ENCODE data around the gene STARD3.

The STARD3 gene

DNA sequence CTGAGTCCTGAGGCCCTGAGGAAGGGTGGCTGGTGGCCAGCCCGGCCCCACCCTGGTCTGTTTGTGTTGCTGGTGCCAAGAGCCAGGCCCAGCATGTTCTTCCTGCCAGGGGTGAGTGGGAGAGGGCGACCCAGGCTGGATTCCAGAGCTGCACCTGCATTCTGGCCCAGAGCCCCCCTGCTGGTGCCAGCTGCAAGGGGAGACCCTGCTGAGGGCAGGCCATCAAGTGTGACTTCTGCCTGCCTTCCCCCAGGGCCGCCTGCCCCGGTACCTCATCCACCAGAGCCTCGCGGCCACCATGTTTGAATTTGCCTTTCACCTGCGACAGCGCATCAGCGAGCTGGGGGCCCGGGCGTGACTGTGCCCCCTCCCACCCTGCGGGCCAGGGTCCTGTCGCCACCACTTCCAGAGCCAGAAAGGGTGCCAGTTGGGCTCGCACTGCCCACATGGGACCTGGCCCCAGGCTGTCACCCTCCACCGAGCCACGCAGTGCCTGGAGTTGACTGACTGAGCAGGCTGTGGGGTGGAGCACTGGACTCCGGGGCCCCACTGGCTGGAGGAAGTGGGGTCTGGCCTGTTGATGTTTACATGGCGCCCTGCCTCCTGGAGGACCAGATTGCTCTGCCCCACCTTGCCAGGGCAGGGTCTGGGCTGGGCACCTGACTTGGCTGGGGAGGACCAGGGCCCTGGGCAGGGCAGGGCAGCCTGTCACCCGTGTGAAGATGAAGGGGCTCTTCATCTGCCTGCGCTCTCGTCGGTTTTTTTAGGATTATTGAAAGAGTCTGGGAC, 25.8 kb downstream of the STARD3 start:
- DNase-seq (ENCODE audit: low read depth), result no peak
- in situ Hi-C loops (cut with HindIII; ENCODE audit: low sequenced_read_pairs), result no loop called here
- TF ChIP-seq, protein P1, sequence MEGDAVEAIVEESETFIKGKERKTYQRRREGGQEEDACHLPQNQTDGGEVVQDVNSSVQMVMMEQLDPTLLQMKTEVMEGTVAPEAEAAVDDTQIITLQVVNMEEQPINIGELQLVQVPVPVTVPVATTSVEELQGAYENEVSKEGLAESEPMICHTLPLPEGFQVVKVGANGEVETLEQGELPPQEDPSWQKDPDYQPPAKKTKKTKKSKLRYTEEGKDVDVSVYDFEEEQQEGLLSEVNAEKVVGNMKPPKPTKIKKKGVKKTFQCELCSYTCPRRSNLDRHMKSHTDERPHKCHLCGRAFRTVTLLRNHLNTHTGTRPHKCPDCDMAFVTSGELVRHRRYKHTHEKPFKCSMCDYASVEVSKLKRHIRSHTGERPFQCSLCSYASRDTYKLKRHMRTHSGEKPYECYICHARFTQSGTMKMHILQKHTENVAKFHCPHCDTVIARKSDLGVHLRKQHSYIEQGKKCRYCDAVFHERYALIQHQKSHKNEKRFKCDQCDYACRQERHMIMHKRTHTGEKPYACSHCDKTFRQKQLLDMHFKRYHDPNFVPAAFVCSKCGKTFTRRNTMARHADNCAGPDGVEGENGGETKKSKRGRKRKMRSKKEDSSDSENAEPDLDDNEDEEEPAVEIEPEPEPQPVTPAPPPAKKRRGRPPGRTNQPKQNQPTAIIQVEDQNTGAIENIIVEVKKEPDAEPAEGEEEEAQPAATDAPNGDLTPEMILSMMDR (IDR thresholded peaks at IDR 0.05; ENCODE audit: low read depth, low read length, missing control alignments), result no peak
- H3K4me3 ChIP-seq (ENCODE audit: low read depth, low read length), result no peak overlapping the region

DNA sequence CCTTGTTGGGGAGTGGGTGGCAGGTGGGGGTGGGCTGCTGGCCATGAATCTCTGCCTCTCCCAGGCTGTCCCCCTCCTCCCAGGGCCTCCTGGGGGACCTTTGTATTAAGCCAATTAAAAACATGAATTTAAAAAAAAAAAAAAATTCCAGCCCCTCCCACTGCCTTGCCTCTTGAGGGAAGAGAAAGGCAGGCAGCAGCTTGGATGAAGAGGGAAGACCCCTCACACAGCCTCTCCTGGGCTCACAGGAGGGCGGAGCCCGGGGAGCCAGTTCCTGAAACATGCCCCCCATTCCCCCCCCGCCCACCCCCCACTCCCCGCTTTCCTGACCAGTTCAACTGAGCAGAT, 26.4 kb downstream of the STARD3 start:
- no peak for DNase-seq (ENCODE audit: low read depth)
- TF ChIP-seq, protein P1 (IDR thresholded peaks at IDR 0.05; ENCODE audit: low read depth, low read length, missing control alignments), result no peak
- in situ Hi-C loops (cut with HindIII; ENCODE audit: low sequenced_read_pairs), result no loop called here
- no peak overlapping the region for H3K4me3 ChIP-seq (ENCODE audit: low read depth, low read length)

DNA sequence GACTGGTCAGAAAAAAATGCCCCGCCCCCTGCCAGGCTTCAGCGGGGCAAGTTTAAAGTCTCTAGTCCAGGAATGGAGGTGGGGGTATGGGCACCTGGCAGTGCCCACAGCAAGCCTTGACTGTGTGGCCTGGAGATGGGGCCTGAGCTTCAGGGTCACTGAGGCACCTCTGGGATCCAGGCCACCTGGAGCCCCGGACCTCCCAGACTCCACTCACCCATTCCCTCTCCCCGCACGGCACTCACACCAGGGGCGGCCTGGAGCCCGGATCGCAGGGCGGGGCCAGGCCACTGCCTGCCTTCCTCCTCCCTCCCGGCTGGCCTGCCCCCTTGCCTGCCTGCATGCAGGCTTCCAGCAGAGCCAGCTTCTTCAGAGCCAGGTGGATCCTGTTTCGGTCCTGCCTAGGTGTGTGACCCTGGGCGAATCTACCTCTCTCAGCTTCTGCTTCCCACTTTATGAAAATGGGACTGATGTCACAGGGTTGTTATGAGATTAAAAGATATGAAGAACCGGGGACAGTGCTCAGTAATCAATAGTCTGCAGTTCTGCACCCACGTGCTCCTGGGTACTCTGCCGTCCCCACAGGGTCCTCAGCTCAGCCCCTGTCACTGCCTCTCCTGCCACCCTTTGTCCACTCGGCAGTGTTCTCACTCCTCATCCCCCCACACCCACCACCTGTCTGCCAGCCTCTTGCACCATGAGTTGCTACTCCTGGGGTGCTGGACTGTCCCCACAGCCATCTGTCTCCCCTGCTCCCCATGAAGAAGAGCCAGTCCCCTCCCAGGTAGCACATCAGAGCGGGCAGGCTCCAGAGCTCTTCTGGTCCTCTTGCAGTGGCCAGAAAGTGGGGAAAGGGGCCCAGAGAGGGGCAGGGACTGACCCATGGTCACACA, 27.0 kb downstream of the STARD3 start:
- TF ChIP-seq, protein P1 (IDR thresholded peaks at IDR 0.05; ENCODE audit: low read depth, low read length, missing control alignments), result no peak
- DNase-seq (ENCODE audit: low read depth), result no peak
- in situ Hi-C loops (cut with HindIII; ENCODE audit: low sequenced_read_pairs), result no loop called here
- no peak overlapping the region for H3K4me3 ChIP-seq (ENCODE audit: low read depth, low read length)

DNA sequence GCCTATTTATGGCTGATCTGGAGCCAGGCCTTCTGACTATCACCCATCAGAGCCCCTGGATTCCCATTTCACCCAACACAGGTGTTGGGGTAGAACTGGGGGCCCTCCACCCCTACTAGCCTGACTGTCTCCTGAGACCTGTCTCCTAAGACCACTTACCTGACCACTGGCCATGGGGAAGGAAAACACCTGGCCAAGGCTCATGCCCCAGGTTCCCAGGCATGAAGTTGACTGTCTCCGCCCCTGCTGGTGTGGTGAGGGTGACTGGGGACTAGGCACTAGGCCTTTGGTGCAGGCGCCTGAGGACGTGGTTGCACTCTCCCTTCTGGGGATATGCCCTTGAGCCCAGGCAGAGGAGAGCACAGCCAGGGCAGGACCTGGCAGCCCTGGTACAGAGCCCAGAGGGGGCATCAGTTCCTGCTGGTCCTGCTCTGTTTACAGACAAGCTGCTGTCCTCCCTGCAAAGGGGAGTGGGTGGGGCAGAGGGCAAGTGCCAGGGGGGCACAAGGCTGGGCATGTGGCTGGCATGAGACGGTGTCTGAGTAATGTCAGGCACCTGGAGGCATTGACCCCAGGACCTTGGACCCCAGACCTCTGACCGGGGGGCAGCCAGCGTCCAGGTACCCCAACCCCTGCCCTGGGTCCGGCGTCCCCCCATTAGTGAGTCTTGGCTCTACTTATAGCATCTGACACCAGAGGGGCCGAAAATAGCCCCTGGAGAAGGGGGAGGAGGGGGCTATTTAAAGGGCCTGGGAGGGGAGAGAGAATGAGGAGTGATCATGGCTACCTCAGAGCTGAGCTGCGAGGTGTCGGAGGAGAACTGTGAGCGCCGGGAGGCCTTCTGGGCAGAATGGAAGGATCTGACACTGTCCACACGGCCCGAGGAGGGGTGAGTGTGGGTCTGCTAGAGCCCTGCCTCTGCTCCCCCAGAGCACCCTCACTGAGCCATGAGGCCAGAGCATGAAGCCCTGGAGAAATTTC, 27.9 kb downstream of the STARD3 start, which contains the start of gene TCAP:
TCAP (plus strand) TSS at position 769 of the 981 bp plus-strand sequence; CDS start at position 780, 11 bp downstream.
- in situ Hi-C loops (cut with HindIII; ENCODE audit: low sequenced_read_pairs), result no loop called here
- DNase-seq (ENCODE audit: low read depth), result no peak
- TF ChIP-seq, protein P1 (IDR thresholded peaks at IDR 0.05; ENCODE audit: low read depth, low read length, missing control alignments), result no peak
- H3K4me3 ChIP-seq (ENCODE audit: low read depth, low read length), result no peak within 1 kb of the TSS

DNA sequence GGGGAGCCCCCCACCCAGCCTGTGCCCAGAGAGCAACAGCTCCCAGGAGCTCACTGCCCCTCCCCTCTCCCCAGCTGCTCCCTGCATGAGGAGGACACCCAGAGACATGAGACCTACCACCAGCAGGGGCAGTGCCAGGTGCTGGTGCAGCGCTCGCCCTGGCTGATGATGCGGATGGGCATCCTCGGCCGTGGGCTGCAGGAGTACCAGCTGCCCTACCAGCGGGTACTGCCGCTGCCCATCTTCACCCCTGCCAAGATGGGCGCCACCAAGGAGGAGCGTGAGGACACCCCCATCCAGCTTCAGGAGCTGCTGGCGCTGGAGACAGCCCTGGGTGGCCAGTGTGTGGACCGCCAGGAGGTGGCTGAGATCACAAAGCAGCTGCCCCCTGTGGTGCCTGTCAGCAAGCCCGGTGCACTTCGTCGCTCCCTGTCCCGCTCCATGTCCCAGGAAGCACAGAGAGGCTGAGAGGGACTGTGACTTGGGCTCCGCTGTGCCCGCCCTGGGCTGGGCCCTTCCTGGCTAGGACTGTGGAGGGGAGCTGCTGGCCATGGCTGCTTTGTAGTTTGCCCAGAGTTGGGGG, 28.8 kb downstream of the STARD3 start:
- H3K4me3 ChIP-seq (ENCODE audit: low read depth, low read length), result no peak overlapping the region
- in situ Hi-C loops (cut with HindIII; ENCODE audit: low sequenced_read_pairs), result no loop called here
- no peak for DNase-seq (ENCODE audit: low read depth)
- TF ChIP-seq, protein P1 (IDR thresholded peaks at IDR 0.05; ENCODE audit: low read depth, low read length, missing control alignments), result no peak

Data from astrocyte of the cerebellum (primary cell).